Activated T-helper 2 cell treated with anti-CD3 and anti-CD28 coated beads, Interferon-gamma antibody, Interleukin-2, Interleukin-4, amounts not matched to agents 10 μg/mL and 5 μg/mL and 100 μg/mL, durations not matched to agents 14 hours and 24 hours and 36 hours (primary cell): ENCODE data around the gene NRARP. TPM values are rescaled to one million over a fixed set of nuclear protein-coding genes. Genes with fewer than 3 reads are reported as not detected.
"Not testable (repeated sequence)": the region's sequence is repeated elsewhere in the genome, so short reads cannot be mapped to it uniquely, and the experiment has no call there.

ENCODE experiments used
- DNase-seq: peaks from one replicate; pipeline ENCODE4 v3.0.0; 2021; ENCODE audit warnings: low spot score
- H3K27ac Mint-ChIP-seq: one replicate; pipeline ENCODE4 v1.8.0; 2021; ENCODE audit warnings: mixed read lengths
- H3K27me3 Mint-ChIP-seq: one replicate; pipeline ENCODE4 v1.8.0; 2021; ENCODE audit warnings: low read depth, mixed read lengths
- H3K36me3 Mint-ChIP-seq: one replicate; pipeline ENCODE4 v1.8.0; 2021; ENCODE audit warnings: low read depth, mixed read lengths
- H3K4me1 Mint-ChIP-seq: one replicate; pipeline ENCODE4 v1.8.0; 2021; ENCODE audit warnings: low read depth, mixed read lengths
- H3K4me3 Mint-ChIP-seq: one replicate; pipeline ENCODE4 v1.8.0; 2021; ENCODE audit warnings: low read depth, mild to moderate bottlenecking, moderate library complexity, mixed read lengths
- H3K9me3 Mint-ChIP-seq: one replicate; pipeline ENCODE4 v1.8.0; 2021; ENCODE audit warnings: mixed read lengths
- intact Hi-C: fragments of 100-400 bp; cut with micrococcal nuclease; formaldehyde crosslinking; loops from one replicate; pipeline ENCODE4 v1.15.1; 2023
- total RNA-seq: library from RNA; stranded (reverse); gene quantifications from 2 replicates; pipeline ENCODE4 v1.2.3, GENCODE V29; 2022

The NRARP gene
- 9.3 and 11.2 TPM in 2 replicates for total RNA-seq

- H3K36me3 Mint-ChIP-seq: no peaks in the 10 kb centered on the region
- intact Hi-C loops: no loop called here
- H3K27me3 Mint-ChIP-seq: peaks cover 18% of the 10 kb centered on the region
- DNase-seq: peak; percentile 87
- H3K9me3 Mint-ChIP-seq: no peaks in the 10 kb centered on the region
- H3K4me3 Mint-ChIP-seq: peak within 1 kb of the TSS; percentile 80
- H3K4me1 Mint-ChIP-seq: peaks cover 8% of the 10 kb centered on the region
- H3K27ac Mint-ChIP-seq: no peak within 1 kb of the TSS
Measured at GRCh38 chr9:137302118-137302448, at the start of gene NRARP. TSS of gene NRARP (minus strand) at chr9:137302271. CDS start at chr9:137301928, 343 bp downstream.

GRCh38 chr9:137350696-137351584 is 48.9 kb upstream of the NRARP start:
- no peaks in the 10 kb centered on the region for H3K9me3 Mint-ChIP-seq
- intact Hi-C loops: no loop called here
- H3K4me1 Mint-ChIP-seq: no peaks in the 10 kb centered on the region
- H3K4me3 Mint-ChIP-seq: no peak overlapping the region
- no peaks in the 10 kb centered on the region for H3K27me3 Mint-ChIP-seq
- no peak for DNase-seq
- no peaks in the 10 kb centered on the region for H3K36me3 Mint-ChIP-seq
- no peak overlapping the region for H3K27ac Mint-ChIP-seq

- H3K4me1 Mint-ChIP-seq: no peaks in the 10 kb centered on the region
- intact Hi-C loops: no loop called here
Measured at GRCh38 chr9:137349471-137350033, 47.5 kb upstream of the NRARP start.

GRCh38 chr9:137348769-137349470 is 46.8 kb upstream of the NRARP start:
- Mint-ChIP-seq H3K9me3 (no peaks in the 10 kb centered on the region), H3K27me3 (no peaks in the 10 kb centered on the region), H3K36me3 (no peaks in the 10 kb centered on the region), H3K4me1 (no peaks in the 10 kb centered on the region), H3K4me3 (no peak overlapping the region), H3K27ac (no peak overlapping the region)
- intact Hi-C loops: no loop called here
- no peak for DNase-seq

More at GRCh38 chr9:137349471-137350033, 47.5 kb upstream of the NRARP start:
- H3K27me3 Mint-ChIP-seq: no peaks in the 10 kb centered on the region
- DNase-seq: no peak
- no peak overlapping the region for H3K27ac Mint-ChIP-seq
- H3K9me3 Mint-ChIP-seq: no peaks in the 10 kb centered on the region
- H3K4me3 Mint-ChIP-seq: no peak overlapping the region
- no peaks in the 10 kb centered on the region for H3K36me3 Mint-ChIP-seq

- Mint-ChIP-seq H3K4me3 (no peak overlapping the region), H3K9me3 (no peaks in the 10 kb centered on the region), H3K4me1 (no peaks in the 10 kb centered on the region), H3K36me3 (no peaks in the 10 kb centered on the region), H3K27me3 (no peaks in the 10 kb centered on the region), H3K27ac (no peak overlapping the region)
- intact Hi-C loops: no loop called here
- no peak for DNase-seq
Measured at GRCh38 chr9:137347928-137348327, 45.9 kb upstream of the NRARP start.

GRCh38 chr9:137342482-137342881 is 40.4 kb upstream of the NRARP start:
- Mint-ChIP-seq H3K36me3 (no peaks in the 10 kb centered on the region), H3K27me3 (no peaks in the 10 kb centered on the region), H3K4me3 (no peak overlapping the region), H3K4me1 (peaks cover 1% of the 10 kb centered on the region), H3K9me3 (no peaks in the 10 kb centered on the region), H3K27ac (no peak overlapping the region)
- intact Hi-C loops: no loop called here
- no peak for DNase-seq

- Mint-ChIP-seq H3K9me3 (peaks cover 8% of the 10 kb centered on the region), H3K4me3 (no peak overlapping the region)
- no peak for DNase-seq
Measured at GRCh38 chr9:137341227-137341626, 39.2 kb upstream of the NRARP start.

GRCh38 chr9:137339908-137340462 is 37.9 kb upstream of the NRARP start:
- H3K27me3 Mint-ChIP-seq, H3K27ac Mint-ChIP-seq, intact Hi-C loops, H3K4me1 Mint-ChIP-seq, DNase-seq, H3K36me3 Mint-ChIP-seq, H3K4me3 Mint-ChIP-seq: not testable (repeated sequence)
- H3K9me3 Mint-ChIP-seq: peaks cover 13% of the 10 kb centered on the region

More at GRCh38 chr9:137341227-137341626, 39.2 kb upstream of the NRARP start:
- intact Hi-C loops: no loop called here
- Mint-ChIP-seq H3K36me3 (no peaks in the 10 kb centered on the region), H3K27me3 (no peaks in the 10 kb centered on the region), H3K4me1 (peaks cover 1% of the 10 kb centered on the region), H3K27ac (no peak overlapping the region)

GRCh38 chr9:137339045-137339907 is 37.2 kb upstream of the NRARP start:
- no peaks in the 10 kb centered on the region for H3K36me3 Mint-ChIP-seq
- intact Hi-C loops: no loop called here
- H3K27ac Mint-ChIP-seq: no peak overlapping the region
- H3K27me3 Mint-ChIP-seq: no peaks in the 10 kb centered on the region
- H3K9me3 Mint-ChIP-seq: peaks cover 13% of the 10 kb centered on the region
- H3K4me3 Mint-ChIP-seq: no peak overlapping the region
- no peak for DNase-seq
- peaks cover 1% of the 10 kb centered on the region for H3K4me1 Mint-ChIP-seq

- Mint-ChIP-seq H3K4me1 (peaks cover 1% of the 10 kb centered on the region), H3K27ac (no peak overlapping the region), H3K36me3 (no peaks in the 10 kb centered on the region), H3K9me3 (peaks cover 13% of the 10 kb centered on the region), H3K27me3 (no peaks in the 10 kb centered on the region), H3K4me3 (no peak overlapping the region)
- intact Hi-C loops: no loop called here
- no peak for DNase-seq
Measured at GRCh38 chr9:137336735-137337134, 34.7 kb upstream of the NRARP start.

GRCh38 chr9:137333016-137333671 is 31.1 kb upstream of the NRARP start:
- peaks cover 2% of the 10 kb centered on the region for H3K36me3 Mint-ChIP-seq
- peaks cover 1% of the 10 kb centered on the region for H3K4me1 Mint-ChIP-seq
- DNase-seq: no peak
- peaks cover 26% of the 10 kb centered on the region for H3K9me3 Mint-ChIP-seq
- intact Hi-C loops: no loop called here
- no peaks in the 10 kb centered on the region for H3K27me3 Mint-ChIP-seq
- H3K27ac Mint-ChIP-seq: no peak overlapping the region
- H3K4me3 Mint-ChIP-seq: no peak overlapping the region

GRCh38 chr9:137331929-137332328 is 29.9 kb upstream of the NRARP start:
- Mint-ChIP-seq H3K4me3 (no peak overlapping the region), H3K4me1 (peaks cover 3% of the 10 kb centered on the region), H3K36me3 (peaks cover 4% of the 10 kb centered on the region), H3K27ac (no peak overlapping the region), H3K27me3 (no peaks in the 10 kb centered on the region), H3K9me3 (peaks cover 33% of the 10 kb centered on the region)
- DNase-seq: no peak
- intact Hi-C loops: no loop called here
